A549 treated with AZD9567 at 1 μM for 4 hours (cell line): Measurements from ENCODE around the gene TIGD1. TPM values are rescaled to one million over a fixed set of nuclear protein-coding genes. Genes with fewer than 3 reads are reported as not detected.

ENCODE experiments used
- total RNA-seq: library from RNA; stranded (reverse); fragments of 200-300 nt; extraction: Qiagen RNA extraction; gene quantifications from 5 replicates; pipeline ENCODE4 v1.2.3, GENCODE V29; 2022; ENCODE audit not compliant: insufficient read depth

The TIGD1 gene
- 4.1 to 5.0 TPM (median 4.5 TPM) in 5 replicates for total RNA-seq

GRCh38 chr2:232550354-232551249 lies at the start of gene TIGD1, which contains the start of gene EIF4E2:
TIGD1 (minus strand) TSS chr2:232550557; CDS start chr2:232549882, 675 bp downstream.
EIF4E2 (plus strand) TSS chr2:232550689; CDS start chr2:232550725, 36 bp downstream.

GRCh38 chr2:232539298-232540231 lies 10.8 kb downstream of the TIGD1 start, which contains the start of gene CHRNG:
CHRNG (plus strand) TSS chr2:232539692; CDS start chr2:232539748, 56 bp downstream.

GRCh38 chr2:232525791-232526371 lies 24.5 kb downstream of the TIGD1 start, which contains the start of gene CHRND:
CHRND (plus strand) TSS chr2:232526160; CDS start chr2:232526216, 56 bp downstream.

GRCh38 chr2:232519581-232520438 lies 30.5 kb downstream of the TIGD1 start, which contains the start of gene PRSS56:
PRSS56 (plus strand) TSS chr2:232520388; CDS start chr2:232520599, 211 bp downstream.

Other genes with a start within 250 kb of the TIGD1 start
- gene ALPP, start 171.8 kb downstream of the TIGD1 start, total RNA-seq, result 3.1 to 5.7 TPM (median 4.2 TPM) in 5 replicates
- gene ALPG, start 143.7 kb downstream of the TIGD1 start, total RNA-seq, result 0.22 to 0.31 TPM (median 0.25 TPM) in 4 of 5 replicates, not detected in the other
- gene ALPI, start 94.4 kb downstream of the TIGD1 start, total RNA-seq, result not detected in 5 replicates
- gene ECEL1, start 62.7 kb downstream of the TIGD1 start, total RNA-seq, result 0.14 to 0.31 TPM (median 0.18 TPM) in 4 of 5 replicates, not detected in the other
- gene PRSS56, start 30.2 kb downstream of the TIGD1 start, total RNA-seq, result 0.09 to 0.14 TPM (median 0.13 TPM) in 3 of 5 replicates, not detected in the others
- gene CHRND, start 24.4 kb downstream of the TIGD1 start, total RNA-seq, result not detected in 5 replicates
- not detected in 5 replicates for gene CHRNG, start 10.9 kb downstream of the TIGD1 start, total RNA-seq
- 85.2 to 288 TPM (median 88.5 TPM) in 5 replicates for gene EIF4E2, start 132 bp upstream of the TIGD1 start, total RNA-seq
- gene EFHD1, start 83.0 kb upstream of the TIGD1 start, total RNA-seq, result 3.0 to 3.8 TPM (median 3.2 TPM) in 5 replicates
- 24.8 to 40.4 TPM (median 28.3 TPM) in 5 replicates for gene GIGYF2, start 146.8 kb upstream of the TIGD1 start, total RNA-seq
- not detected in 5 replicates for gene KCNJ13, start 226.0 kb upstream of the TIGD1 start, total RNA-seq